Bronchial epithelial cell (primary cell): ENCODE measurements around the gene TPP1. TPM values are rescaled to one million over a fixed set of nuclear protein-coding genes. Genes with fewer than 3 reads are reported as not detected.

Experiments
- DNase-seq: peaks from one replicate; pipeline ENCODE4 v3.0.0-alpha.2; 2010; ENCODE audit warnings: low read depth
- FAIRE-seq: peaks from 2 replicates; lab custom pipeline; 2011; peaks lifted over from hg19 to GRCh38; lab: Jason Lieb, UNC
- H3K27me3 ChIP-seq: 2 replicates; pipeline ENCODE4 v1.5.1; 2011; ENCODE audit warnings: low read length; ENCODE audit not compliant: control insufficient read depth, insufficient read depth
- H3K36me3 ChIP-seq: 2 replicates; pipeline ENCODE4 v1.5.1; 2011; ENCODE audit warnings: low read length; ENCODE audit not compliant: control insufficient read depth, insufficient read depth
- H3K4me3 ChIP-seq: 2 replicates; pipeline ENCODE4 v1.5.1; 2011; ENCODE audit warnings: mild to moderate bottlenecking, low read depth, low read length, control low read depth
- CTCF ChIP-seq: IDR thresholded peaks from 2 replicates; pipeline ENCODE4 v1.5.1; 2011; ENCODE audit warnings: mild to moderate bottlenecking, moderate library complexity, low read length, control low read depth, inconsistent platforms; ENCODE audit not compliant: insufficient read depth, severe bottlenecking
- total RNA-seq: library from RNA; depleted of rRNA; stranded (reverse); fragments of >200 nt; gene quantifications from 2 replicates; pipeline ENCODE4 v1.2.1, GENCODE V29; 2014

Gene TPP1
- total RNA-seq, 1 donor from 2014 or later = 40.8 TPM

GRCh38 chr11:6655020-6655789, 36.0 kb upstream of the TPP1 start:
- FAIRE-seq = no peak
- H3K4me3 ChIP-seq = no peak overlapping the region
- peaks cover 25% of the 10 kb centered on the region for H3K27me3 ChIP-seq
- no peak for TF ChIP-seq CTCF
- no peaks in the 10 kb centered on the region for H3K36me3 ChIP-seq
- DNase-seq = no peak

- Histone ChIP-seq H3K27me3 (peaks cover 30% of the 10 kb centered on the region), H3K4me3 (no peak overlapping the region), H3K36me3 (no peaks in the 10 kb centered on the region)
- TF ChIP-seq CTCF = no peak
- FAIRE-seq = no peak
- no peak for DNase-seq
These were observed 35.2 kb upstream of the TPP1 start for GRCh38 chr11:6654281-6655019.

GRCh38 chr11:6653656-6654055, 34.4 kb upstream of the TPP1 start:
- DNase-seq = no peak
- no peak for TF ChIP-seq CTCF
- Histone ChIP-seq H3K4me3 (no peak overlapping the region), H3K36me3 (no peaks in the 10 kb centered on the region), H3K27me3 (peaks cover 30% of the 10 kb centered on the region)
- no peak for FAIRE-seq

- DNase-seq (no peak), FAIRE-seq (no peak)
- no peak for TF ChIP-seq CTCF
- Histone ChIP-seq H3K27me3 (peaks cover 32% of the 10 kb centered on the region), H3K4me3 (no peak overlapping the region), H3K36me3 (no peaks in the 10 kb centered on the region)
These were observed 33.9 kb upstream of the TPP1 start for GRCh38 chr11:6653097-6653496.

GRCh38 chr11:6652182-6652581, 33.0 kb upstream of the TPP1 start:
- Histone ChIP-seq H3K27me3 (peaks cover 30% of the 10 kb centered on the region), H3K36me3 (no peaks in the 10 kb centered on the region), H3K4me3 (no peak overlapping the region)
- TF ChIP-seq CTCF = no peak
- no peak for FAIRE-seq
- no peak for DNase-seq
